DMS114 treated with DMSO at 0.1 percent for 48 hours (cell line): ENCODE results near the gene AGAP3.

ENCODE experiments used
- DNase-seq: peaks from one replicate; lab custom pipeline; 2025; ENCODE audit not compliant: unreplicated experiment; lab: John Stamatoyannopoulos, UW

Gene AGAP3

GRCh38 chr7:151152643-151153513, 66.6 kb downstream of the AGAP3 start:
- DNase-seq: no peak

GRCh38 chr7:151157645-151158329, 71.5 kb downstream of the AGAP3 start:
- no peak for DNase-seq

GRCh38 chr7:151161757-151162156, 75.5 kb downstream of the AGAP3 start:
- no peak for DNase-seq

- DNase-seq: no peak
Measured at GRCh38 chr7:151166629-151167196, 80.4 kb downstream of the AGAP3 start.

GRCh38 chr7:151167197-151167961, 81.1 kb downstream of the AGAP3 start, which contains the start of gene GBX1:
Gene GBX1 (minus strand): TSS chr7:151167694. CDS start chr7:151167548, 146 bp downstream.
- no peak for DNase-seq

GRCh38 chr7:151168003-151168786, 81.9 kb downstream of the AGAP3 start:
- DNase-seq: peak; percentile 9

GRCh38 chr7:151168787-151169162, 82.5 kb downstream of the AGAP3 start:
- DNase-seq: no peak

GRCh38 chr7:151172273-151173141, 86.2 kb downstream of the AGAP3 start:
- DNase-seq: peak; percentile 59

GRCh38 chr7:151173386-151174245, 87.3 kb downstream of the AGAP3 start:
- no peak for DNase-seq

- no peak for DNase-seq
Measured at GRCh38 chr7:151174246-151175046, 88.2 kb downstream of the AGAP3 start.

- DNase-seq: no peak
Measured at GRCh38 chr7:151175047-151175792, 88.9 kb downstream of the AGAP3 start.

GRCh38 chr7:151175793-151176311, 89.6 kb downstream of the AGAP3 start:
- DNase-seq: no peak

- no peak for DNase-seq
Measured at GRCh38 chr7:151176401-151176800, 90.1 kb downstream of the AGAP3 start.

- DNase-seq: no peak
Measured at GRCh38 chr7:151177310-151177709, 91.0 kb downstream of the AGAP3 start.

GRCh38 chr7:151178236-151178635, 92.0 kb downstream of the AGAP3 start:
- DNase-seq: no peak

- DNase-seq: no peak
Measured at GRCh38 chr7:151178831-151179230, 92.6 kb downstream of the AGAP3 start.
